EL (cell line): ENCODE measurements around the gene GIGYF2.

Experiments used
- DNase-seq: peaks from one replicate; pipeline ENCODE4 v3.0.0-alpha.2; 2016

The GIGYF2 gene

DNA sequence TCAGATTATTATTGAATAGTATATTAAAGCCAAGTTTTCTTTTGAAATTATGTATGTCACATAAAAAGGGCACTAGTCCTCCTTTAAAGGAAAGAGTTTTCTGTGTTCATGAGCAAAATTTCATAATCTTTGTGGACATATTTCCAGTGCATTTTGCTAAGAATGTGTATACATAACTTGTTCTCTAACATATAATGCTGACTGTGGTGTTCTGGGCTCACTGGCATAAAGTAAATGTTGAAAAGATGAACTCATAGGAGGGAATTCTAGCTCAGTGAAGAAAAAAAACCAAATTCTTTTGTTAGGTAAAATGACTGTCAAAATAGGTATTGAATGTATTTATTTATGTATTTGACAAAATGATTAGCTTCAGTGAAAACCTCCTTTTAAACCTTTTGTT lies 73.1 kb downstream of the GIGYF2 start:
- DNase-seq, result no peak

DNA sequence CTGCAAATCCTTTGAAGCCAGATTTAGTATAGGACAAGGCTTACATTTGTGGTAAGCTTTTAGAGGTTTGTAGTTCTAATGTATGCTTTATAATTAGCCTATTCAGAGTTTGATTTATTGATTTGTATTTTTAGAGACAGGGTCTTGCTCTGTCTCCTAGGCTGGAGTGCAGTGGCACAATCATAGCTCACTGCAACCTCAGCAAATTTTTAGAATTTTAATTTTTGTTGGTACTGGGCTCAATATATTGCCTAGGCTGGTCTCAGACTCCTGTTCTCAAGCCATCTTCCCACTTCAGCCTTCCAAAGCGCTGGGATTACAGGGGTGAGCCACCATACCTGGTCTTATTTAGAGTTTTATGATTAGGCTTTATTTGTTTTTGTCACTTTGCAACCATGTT lies 74.7 kb downstream of the GIGYF2 start:
- DNase-seq, result no peak

DNA sequence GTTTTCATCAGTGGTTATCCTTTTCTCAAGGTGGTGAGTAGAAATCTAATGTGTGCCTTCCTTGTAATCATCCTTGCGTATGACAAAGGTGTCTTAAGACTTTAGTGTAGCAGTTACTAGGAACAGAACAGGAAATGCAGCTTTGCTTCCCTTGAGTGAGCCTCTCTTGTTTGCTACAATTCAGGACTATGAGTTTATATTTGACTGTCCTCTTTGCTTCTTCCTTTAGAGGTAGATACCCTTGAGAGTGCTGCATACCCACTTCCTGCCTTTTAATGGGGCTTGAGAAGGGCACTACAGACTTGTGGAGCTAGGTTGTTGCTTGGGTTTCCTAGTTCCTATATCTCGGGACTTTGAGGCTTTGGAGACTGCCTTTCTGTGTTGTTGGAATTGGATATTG lies 75.4 kb downstream of the GIGYF2 start:
- no peak for DNase-seq

DNA sequence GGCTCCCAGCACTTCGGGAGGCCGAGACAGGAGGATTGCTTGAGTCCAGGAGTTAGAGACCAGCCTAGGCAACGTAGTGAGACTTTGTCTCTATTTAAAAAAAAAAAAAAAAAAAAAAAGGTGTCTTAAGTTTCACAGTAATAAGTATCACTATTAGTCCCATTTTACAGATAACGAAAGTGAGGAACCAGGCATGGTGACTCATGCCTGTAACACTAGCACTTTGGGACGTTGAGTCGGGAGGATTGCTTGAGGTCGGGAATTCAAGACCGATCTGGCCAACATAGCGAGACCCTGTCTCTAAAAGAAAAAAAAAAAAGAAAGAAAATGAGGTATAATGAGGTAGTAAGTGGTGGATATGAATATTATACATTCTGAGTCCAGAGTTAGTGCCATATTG lies 76.7 kb downstream of the GIGYF2 start:
- no peak for DNase-seq

DNA sequence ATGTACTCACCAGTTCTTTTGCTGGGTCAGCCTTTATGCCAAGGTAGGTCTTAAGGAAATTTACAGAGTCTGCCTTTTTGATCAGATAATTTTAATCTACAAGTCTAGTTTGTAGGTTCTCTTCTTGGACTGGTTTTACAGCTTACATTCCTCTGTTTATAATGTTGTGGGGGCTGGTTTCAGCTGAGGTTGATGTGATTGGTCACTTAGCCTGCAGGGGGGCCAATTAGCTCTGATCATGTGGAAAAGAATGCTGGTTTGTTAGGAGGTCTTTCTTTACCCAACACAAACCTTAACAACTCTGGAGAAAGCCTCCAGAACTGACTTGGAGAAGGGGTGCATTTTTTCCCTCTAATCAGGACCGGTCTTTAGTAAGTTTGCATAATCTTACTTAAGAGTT lies 79.3 kb downstream of the GIGYF2 start, which contains the start of gene KCNJ13:
Gene KCNJ13 (minus strand): TSS at position 131 of the 400 bp plus-strand sequence. CDS start 5,203 bp downstream, outside the sequence.
- peak; percentile 5 for DNase-seq

DNA sequence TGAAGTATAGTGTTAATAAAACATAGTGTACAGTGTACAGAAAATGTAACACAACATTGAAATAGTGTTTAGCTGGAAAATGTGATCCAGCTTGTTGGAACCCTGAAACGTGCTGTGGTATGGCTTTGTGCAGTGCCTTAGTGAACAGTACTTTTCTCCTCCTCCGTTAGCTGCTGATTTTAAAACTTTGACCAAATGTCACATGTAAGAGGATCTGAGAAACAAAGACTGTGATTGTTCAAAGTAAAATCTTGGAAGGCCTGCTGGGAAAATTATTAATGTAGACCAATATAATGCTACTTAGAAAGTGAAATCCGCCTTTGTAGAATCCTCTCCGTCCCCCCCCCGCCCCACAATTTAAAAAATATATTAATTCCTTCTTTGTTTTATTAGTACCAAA lies 80.1 kb downstream of the GIGYF2 start:
- DNase-seq, result no peak

DNA sequence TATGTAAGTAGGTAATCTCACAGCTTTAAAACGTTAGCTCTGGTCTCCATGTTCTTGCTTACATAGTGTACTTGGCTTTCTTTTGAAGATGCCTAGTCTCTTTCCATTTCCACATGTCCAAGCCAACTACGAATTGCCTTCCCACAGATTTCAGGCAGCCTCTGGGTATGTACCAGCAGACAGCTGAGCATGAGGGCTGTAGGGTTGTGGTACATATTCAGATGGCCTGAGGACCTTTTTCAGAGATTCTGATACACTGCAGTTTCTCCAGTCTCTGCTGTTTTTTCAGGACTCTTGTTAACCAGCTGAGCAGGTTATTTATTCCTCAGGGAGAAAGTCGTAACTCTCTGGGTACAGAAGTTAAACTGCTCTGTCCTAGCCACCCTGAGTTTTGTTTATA lies 82.3 kb downstream of the GIGYF2 start:
- DNase-seq, result no peak

DNA sequence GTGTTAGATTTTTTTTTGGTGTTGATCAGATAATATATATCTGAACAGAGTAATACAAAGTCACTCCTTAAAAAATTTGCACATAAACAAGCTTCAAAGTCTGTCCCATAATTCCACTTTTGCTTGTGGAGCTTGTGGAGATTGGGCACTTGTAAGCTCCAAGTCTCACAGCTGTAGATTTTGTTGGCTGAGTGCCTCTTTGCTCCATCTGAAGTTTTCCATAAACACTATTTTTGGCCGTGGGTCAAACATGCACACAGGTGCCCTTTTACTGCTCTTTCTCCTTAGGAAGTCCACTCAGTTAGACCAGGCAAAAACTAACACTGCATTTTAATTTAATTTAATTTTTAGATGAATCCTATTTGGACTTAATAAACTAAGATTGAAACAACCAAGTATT lies 82.8 kb downstream of the GIGYF2 start:
- DNase-seq, result no peak

DNA sequence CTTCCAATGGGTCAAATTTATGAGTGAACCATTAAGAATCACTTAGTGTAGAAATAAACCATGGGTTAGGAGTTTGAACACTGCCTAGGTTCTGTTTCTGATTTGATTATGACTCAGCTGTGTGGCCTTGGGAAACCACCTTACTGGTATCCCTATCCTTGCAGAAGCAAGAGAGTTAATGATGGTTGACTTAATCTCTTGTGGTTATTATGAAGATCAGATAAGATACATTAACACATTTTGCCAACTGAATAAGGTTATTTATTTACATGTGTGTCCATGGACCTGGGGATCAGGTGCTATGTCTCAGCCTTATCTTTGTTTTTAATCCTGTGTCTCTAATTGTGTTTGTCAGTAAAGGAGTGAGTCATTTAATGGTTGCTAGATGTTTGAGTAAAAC lies 84.6 kb downstream of the GIGYF2 start:
- peak; percentile 67 for DNase-seq

DNA sequence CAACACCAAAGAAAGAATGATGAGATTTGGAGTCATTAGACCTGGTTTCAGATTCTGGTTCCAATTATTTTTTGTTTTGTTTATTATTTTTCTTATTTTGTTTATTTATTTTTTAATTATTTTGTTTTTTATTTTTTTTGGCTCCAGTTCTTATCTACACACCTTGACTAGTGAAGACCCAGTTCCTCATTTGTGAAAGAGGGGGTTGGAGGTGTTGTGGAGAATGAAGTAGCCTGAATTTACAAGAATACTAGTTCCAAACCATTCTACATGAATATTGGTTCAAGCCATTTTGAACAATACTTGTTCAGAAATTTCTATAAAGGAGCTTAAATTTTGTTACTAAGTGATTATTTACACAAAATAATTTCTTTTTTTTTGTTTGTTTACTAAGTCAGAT lies 86.1 kb downstream of the GIGYF2 start:
- DNase-seq, result no peak

DNA sequence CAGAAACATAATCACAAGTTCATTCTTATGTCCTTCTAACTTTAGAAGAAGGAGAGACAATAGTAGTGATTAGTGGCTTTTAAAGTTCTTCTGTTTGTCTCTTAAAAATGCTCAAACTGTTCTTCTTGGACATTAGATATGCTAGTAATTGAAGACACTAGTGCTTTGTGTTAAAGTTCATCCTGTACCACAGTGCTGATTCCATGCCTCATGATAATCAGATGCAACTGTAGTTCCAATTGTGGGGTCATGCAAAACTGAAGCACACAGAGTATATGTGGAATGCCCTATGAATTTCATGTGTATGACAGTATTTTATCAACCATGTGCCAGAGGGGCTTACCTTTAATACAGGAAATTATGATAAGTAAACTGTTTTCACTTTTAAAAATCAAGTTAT lies 90.7 kb downstream of the GIGYF2 start:
- DNase-seq, result no peak

DNA sequence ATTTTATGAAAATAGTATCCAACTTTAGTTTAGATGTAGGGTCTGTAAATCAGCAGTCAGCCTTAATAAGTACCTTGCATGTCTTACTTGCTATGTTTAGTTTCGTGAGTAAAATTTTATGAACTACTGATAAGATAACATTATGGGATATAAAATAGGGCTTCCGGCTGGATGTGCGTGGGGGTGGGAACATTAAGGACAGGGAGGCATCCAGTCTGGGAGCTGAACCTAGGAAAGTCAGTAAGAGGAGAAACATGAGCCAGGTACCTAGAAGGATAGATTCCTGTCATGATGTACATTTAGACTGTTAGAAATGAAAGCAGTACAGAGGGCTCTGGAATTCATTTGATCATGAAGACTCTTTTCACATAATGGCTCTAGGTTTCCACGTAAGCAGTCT lies 92.0 kb downstream of the GIGYF2 start:
- DNase-seq, result no peak

DNA sequence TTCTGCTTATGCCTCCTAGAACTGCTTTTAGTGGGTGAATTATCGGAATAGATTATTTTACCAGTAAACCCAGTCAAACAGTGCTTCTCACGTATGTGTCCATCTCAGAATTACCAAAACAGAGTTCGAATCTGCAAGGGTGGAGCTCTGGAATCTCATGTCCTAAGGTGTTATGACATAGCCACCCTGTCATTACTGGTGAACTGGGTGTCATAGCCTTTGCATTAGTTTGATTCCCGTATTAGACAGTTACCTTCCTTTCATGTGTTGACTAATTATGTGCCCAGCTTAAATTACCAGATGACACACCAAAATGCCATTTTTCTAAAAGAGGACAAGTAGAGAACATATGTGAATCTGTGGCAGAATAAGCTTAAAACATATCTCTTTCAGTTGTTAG lies 94.4 kb downstream of the GIGYF2 start:
- no peak for DNase-seq

DNA sequence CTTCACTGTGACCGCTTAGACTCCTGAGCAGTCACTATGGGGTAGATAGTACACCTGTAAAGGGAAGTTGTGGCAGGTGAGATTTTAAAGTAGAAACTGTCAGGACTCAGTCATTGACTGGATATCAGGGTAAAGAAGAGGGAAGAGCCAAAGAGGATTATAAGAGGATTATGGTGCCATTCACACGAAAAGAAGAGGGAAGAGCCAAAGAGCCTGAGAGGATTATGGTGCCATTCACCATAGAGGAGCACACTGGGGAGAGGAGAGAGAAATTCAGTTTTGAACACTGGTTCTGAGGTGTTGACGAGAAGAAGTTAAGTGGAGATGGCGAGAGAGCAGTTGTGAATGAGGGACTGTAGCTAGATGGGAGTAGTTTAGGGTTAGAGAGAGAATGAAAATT lies 96.1 kb downstream of the GIGYF2 start:
- no peak for DNase-seq

DNA sequence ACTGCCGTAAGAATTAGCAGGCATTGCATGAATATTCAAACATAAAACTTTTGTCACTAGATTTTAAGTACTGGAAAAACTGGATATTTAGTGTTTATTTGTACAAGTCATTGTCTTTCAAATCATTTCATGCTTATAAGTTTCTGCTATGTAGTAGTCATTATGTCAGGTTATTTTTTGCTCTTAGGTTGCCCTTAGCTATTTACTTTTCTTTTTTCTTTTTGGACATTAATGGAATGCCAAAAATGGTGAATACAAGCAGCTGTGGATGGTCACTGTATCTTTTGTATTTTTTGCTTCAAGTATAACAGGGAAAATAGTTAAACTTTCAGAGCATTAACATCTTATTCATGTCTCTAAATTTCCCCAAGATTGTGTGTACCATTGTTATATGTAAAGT lies 97.8 kb downstream of the GIGYF2 start:
- DNase-seq, result no peak

DNA sequence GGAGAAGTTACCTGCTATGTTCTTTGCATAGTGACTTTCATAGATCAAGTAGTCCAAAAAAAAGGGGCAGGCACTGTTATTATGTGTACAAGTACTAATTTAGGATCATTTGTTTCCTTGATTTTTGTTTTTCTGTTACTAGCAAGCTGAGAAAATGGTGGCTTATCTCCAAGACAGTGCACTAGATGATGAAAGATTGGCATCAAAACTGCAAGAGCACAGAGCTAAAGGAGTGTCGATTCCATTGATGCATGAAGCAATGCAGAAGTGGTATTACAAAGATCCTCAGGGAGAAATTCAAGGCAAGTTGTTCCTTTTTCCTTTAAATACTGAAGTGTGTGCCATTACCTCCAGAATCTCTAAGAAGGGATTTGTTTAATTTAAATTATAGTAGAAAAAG lies 98.8 kb downstream of the GIGYF2 start:
- no peak for DNase-seq

DNA sequence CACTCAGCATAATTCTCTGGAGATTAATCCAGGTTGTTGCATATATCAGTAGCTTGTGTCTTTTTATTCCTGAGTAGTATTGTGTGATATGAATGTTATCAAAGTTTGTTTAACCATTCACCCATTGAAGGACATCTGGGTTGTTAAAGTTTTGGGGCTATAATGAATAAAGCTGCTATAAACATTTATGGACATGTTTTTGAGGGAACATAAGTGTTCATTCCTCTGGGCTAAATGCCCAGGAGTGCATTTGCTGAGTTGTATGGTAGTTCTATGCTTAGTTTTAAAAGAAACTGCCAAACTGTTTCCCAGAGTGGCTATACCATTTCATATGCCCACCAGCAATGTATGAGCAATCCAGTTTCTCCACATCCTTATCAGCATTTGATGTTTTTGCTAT lies 101.1 kb downstream of the GIGYF2 start:
- DNase-seq, result no peak

DNA sequence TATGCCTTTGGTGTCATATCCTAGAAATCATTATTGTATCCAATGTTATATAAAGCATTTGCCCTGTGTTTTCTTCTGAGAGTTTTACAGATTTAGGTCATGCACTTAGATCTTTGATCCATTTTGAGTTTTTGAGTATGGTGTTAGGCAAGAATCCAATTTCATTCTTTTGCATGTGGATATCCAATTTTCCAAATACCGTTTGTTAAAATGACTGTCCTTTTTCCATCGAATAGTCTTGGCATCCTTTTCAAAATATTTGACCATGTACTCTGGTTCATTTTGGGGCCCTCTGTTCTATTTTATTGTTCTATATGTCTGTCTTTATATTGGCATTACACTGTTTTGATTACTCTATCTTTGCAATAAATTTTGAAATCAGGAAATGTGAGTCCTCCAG lies 103.0 kb downstream of the GIGYF2 start:
- no peak for DNase-seq

DNA sequence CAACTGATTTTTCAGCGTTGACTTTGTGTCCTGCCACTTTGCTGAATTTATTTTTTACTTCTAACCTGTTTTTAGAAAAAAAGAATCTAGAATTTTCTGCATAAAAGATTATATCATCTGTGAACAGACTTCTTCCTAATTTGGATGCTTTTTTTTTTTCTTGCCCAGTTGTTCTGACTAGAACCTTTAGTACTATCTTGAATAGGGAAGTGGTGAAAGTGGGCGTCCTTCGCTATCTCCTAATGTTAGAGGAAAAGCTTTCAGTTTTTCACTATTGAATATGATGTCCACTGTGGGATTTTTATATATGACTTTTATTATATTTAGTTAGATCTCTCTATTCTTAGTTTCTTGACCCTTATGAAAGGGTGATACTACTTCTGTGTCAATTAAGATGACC lies 105.0 kb downstream of the GIGYF2 start:
- no peak for DNase-seq

DNA sequence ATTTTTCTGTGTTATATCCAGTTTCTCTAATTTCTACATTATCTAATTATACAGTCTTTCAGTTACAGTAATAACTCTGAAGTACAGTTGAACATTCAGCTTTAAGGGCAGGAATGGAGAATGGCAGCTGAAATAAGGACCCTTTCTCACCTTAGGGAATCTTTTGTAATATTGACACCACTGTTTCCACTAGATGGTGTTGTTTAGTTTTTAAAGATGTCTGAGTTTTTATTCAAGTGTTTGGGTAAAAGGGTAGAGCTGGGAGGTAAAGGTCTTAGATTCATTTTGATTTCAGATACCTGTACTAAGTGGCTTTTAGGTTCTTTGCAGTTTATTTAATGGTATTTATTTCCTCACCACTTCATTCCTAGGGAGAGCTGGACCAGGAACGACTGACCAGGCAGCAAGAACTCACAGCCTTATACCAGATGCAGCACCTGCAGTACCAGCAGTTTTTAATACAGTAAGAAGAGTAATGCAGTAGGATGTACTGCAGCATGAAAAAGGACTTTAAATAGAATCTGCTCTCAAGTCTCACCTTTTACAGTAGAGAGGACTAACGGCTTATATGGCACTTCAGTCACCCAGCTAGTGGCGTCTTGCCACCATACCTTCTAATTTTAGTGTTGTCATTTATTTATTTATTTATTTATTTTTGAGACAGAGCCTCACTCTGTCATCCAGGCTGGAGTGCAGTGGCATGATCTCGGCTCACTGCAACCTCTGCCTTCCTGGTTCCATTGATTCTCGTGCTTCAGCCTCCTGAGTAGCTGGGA lies 112.4 kb downstream of the GIGYF2 start:
- no peak for DNase-seq

DNA sequence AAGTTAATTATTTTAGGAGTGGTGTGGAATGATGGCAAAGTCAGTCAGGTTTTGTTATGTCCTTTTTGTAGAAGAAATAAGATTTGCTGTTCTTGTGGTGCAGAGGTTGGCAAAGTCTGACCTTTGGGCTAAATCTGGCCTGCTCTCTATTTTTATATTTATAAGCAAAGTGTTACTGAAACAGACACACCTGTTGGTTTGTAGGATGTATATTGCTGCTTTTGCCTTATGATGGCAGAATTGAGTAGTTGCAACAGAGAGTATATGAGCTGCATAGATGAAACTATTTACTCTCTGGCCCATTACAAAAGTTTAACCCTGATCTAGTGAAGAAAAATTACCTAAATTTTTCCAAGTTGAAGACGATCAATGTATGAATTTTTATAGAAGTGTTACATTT lies 113.3 kb downstream of the GIGYF2 start:
- no peak for DNase-seq

DNA sequence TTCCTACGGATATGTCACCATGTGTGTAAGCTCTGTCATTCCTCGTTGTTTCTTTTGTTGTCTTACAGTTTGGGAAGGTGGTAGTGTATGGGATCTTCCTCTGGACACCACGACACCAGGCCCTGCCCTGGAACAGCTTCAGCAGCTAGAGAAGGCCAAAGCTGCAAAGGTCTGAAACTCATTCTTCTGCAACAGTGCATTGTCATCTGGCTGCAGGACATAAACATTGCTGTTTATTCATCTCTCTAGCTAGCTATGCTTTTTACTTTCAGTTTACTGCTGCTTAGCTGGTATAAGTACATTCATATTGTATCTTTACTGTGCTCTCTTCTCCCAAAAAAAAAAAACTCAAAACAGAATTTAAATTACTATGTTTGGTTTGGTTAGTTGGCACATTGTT lies 118.4 kb downstream of the GIGYF2 start:
- no peak for DNase-seq

DNA sequence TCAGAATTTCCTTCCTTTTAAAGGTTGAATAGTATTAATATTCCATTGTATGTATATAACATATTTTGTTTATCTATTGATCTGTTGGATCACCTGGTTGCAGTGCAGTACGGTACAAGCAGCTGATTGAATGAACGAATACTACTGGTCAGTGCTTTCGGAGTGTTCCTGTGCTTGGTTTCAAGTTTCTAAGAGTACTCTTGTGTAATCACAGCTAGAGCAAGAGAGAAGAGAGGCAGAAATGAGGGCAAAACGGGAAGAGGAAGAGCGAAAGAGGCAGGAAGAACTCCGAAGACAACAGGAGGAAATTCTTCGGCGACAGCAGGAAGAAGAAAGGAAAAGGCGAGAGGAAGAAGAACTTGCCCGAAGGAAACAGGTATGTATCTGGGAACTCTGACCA lies 119.5 kb downstream of the GIGYF2 start:
- DNase-seq, result no peak

DNA sequence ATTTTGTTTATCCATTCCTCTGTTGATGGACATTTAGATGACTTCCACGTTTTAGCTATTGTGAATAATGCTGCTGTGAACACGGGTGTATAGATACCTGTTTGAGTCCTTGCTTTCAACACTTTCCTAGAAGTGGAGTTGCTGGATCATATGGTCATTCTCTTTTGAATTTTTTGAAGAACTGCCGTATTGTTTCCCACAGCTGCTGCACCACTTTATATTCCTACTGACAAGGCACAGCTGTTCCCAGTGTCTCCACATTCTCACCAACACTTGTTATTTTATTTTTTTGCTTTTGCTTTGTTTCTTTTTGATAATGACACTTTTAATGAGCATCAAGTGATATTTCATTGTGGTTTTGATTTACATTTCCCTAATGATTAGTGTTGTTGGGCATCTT lies 120.6 kb downstream of the GIGYF2 start:
- no peak for DNase-seq

DNA sequence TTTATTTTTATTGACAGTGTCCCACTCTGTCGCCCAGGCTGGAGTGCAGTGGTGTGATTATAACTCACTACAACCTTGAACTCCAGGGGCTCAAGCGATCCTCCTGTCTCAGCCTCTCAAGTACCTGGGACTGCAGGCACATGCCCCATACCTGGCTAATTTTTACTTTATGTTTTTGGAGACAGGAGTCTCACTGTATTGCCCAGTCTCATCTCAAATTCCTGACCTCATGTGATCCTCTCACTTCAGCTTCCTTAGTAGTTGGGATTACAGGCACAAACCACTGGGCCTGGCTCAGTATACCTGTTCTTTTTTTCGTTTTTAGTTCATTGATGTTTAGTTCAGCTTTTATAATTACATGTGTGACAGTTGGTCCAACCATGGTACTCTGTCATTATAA lies 132.9 kb downstream of the GIGYF2 start:
- no peak for DNase-seq
